ENCODE measurements around the gene DPP9. TPM values are rescaled to one million over a fixed set of nuclear protein-coding genes. Genes with fewer than 3 reads are reported as not detected.

The DPP9 gene
- total and polyA plus RNA-seq, 2 of the 13 experiments (the other 11 are each of a cell fraction or from before 2014, with no cell fraction given): 8.4 to 25.8 TPM

DNA sequence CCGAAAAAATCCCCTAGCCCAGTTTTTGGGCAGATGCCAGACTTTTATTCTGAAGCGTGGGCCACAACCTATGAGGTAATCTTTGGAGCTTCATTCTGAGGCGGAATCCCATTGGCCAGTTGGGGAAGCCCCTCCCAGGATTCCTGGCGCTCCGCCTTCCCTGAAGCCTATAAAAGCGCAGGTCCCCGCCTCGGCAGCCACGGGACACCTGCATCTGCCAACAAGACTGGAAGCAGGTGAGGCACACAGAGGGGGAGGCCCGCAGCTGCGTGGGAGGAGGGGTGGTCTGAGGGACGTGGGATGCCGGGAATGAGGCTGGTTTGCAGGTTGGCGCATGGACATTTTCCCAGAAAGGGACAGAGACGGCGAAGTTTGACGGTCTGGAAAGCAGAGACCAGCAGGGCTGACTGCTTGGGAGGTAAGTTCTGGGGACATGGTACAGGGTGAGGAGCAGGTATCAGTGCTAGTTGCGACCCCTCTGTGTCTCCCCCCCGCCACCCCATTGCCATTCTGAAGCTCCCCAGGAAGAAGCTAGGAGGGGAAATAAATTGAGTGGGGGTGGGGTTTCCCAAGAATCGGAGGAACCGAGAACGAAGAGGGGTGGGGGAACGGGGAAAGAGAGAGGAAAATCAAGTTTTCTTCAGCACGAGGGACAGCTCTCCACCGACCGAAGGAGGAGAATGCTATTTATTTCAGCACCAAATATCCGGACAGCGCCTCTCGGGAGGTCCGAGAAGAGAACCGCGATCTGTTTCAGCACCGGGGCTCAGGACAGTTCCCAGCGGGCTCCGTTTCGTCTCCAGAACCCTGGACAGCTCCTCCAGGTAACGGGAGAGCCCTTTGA, 45.5 kb upstream of the DPP9 start (continued):
- TF ChIP-seq, protein P1, sequence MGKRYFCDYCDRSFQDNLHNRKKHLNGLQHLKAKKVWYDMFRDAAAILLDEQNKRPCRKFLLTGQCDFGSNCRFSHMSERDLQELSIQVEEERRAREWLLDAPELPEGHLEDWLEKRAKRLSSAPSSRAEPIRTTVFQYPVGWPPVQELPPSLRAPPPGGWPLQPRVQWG (CRISPR knock-in tag; IDR thresholded peaks at IDR 0.05; ENCODE audit: borderline replicate concordance, low read depth): peak; percentile 100
- TF ChIP-seq PAX8 (CRISPR knock-in tag; IDR thresholded peaks at IDR 0.05; ENCODE audit: borderline replicate concordance) (peak; percentile 100), ZNF747 (CRISPR knock-in tag; IDR thresholded peaks at IDR 0.05; ENCODE audit: borderline replicate concordance) (peak; percentile 100), ZNF572 (CRISPR knock-in tag; IDR thresholded peaks at IDR 0.05) (peak; percentile 95; the same call in 1 of the 2 replicates), FOXK1 (CRISPR knock-in tag; IDR thresholded peaks at IDR 0.05; ENCODE audit: borderline replicate concordance, low read depth) (peak; percentile 100), ZNF670 (CRISPR knock-in tag; IDR thresholded peaks at IDR 0.05; ENCODE audit: borderline replicate concordance) (peak; percentile 100), ELF1 (CRISPR knock-in tag; IDR thresholded peaks at IDR 0.05) (peak; percentile 91), HDAC1 (CRISPR knock-in tag; IDR thresholded peaks at IDR 0.05) (peak; percentile 100)
- TF ChIP-seq, protein P2, sequence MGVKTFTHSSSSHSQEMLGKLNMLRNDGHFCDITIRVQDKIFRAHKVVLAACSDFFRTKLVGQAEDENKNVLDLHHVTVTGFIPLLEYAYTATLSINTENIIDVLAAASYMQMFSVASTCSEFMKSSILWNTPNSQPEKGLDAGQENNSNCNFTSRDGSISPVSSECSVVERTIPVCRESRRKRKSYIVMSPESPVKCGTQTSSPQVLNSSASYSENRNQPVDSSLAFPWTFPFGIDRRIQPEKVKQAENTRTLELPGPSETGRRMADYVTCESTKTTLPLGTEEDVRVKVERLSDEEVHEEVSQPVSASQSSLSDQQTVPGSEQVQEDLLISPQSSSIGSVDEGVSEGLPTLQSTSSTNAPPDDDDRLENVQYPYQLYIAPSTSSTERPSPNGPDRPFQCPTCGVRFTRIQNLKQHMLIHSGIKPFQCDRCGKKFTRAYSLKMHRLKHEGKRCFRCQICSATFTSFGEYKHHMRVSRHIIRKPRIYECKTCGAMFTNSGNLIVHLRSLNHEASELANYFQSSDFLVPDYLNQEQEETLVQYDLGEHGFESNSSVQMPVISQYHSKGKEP (CRISPR knock-in tag; IDR thresholded peaks at IDR 0.05): peak; percentile 100
- TF ChIP-seq, protein P3, sequence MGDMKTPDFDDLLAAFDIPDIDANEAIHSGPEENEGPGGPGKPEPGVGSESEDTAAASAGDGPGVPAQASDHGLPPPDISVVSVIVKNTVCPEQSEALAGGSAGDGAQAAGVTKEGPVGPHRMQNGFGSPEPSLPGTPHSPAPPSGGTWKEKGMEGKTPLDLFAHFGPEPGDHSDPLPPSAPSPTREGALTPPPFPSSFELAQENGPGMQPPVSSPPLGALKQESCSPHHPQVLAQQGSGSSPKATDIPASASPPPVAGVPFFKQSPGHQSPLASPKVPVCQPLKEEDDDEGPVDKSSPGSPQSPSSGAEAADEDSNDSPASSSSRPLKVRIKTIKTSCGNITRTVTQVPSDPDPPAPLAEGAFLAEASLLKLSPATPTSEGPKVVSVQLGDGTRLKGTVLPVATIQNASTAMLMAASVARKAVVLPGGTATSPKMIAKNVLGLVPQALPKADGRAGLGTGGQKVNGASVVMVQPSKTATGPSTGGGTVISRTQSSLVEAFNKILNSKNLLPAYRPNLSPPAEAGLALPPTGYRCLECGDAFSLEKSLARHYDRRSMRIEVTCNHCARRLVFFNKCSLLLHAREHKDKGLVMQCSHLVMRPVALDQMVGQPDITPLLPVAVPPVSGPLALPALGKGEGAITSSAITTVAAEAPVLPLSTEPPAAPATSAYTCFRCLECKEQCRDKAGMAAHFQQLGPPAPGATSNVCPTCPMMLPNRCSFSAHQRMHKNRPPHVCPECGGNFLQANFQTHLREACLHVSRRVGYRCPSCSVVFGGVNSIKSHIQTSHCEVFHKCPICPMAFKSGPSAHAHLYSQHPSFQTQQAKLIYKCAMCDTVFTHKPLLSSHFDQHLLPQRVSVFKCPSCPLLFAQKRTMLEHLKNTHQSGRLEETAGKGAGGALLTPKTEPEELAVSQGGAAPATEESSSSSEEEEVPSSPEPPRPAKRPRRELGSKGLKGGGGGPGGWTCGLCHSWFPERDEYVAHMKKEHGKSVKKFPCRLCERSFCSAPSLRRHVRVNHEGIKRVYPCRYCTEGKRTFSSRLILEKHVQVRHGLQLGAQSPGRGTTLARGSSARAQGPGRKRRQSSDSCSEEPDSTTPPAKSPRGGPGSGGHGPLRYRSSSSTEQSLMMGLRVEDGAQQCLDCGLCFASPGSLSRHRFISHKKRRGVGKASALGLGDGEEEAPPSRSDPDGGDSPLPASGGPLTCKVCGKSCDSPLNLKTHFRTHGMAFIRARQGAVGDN (CRISPR knock-in tag; IDR thresholded peaks at IDR 0.05): peak; percentile 83
- TF ChIP-seq, protein P4, sequence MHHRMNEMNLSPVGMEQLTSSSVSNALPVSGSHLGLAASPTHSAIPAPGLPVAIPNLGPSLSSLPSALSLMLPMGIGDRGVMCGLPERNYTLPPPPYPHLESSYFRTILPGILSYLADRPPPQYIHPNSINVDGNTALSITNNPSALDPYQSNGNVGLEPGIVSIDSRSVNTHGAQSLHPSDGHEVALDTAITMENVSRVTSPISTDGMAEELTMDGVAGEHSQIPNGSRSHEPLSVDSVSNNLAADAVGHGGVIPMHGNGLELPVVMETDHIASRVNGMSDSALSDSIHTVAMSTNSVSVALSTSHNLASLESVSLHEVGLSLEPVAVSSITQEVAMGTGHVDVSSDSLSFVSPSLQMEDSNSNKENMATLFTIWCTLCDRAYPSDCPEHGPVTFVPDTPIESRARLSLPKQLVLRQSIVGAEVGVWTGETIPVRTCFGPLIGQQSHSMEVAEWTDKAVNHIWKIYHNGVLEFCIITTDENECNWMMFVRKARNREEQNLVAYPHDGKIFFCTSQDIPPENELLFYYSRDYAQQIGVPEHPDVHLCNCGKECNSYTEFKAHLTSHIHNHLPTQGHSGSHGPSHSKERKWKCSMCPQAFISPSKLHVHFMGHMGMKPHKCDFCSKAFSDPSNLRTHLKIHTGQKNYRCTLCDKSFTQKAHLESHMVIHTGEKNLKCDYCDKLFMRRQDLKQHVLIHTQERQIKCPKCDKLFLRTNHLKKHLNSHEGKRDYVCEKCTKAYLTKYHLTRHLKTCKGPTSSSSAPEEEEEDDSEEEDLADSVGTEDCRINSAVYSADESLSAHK (CRISPR knock-in tag; IDR thresholded peaks at IDR 0.05; ENCODE audit: borderline replicate concordance): peak; percentile 99
- TF ChIP-seq, protein P5, sequence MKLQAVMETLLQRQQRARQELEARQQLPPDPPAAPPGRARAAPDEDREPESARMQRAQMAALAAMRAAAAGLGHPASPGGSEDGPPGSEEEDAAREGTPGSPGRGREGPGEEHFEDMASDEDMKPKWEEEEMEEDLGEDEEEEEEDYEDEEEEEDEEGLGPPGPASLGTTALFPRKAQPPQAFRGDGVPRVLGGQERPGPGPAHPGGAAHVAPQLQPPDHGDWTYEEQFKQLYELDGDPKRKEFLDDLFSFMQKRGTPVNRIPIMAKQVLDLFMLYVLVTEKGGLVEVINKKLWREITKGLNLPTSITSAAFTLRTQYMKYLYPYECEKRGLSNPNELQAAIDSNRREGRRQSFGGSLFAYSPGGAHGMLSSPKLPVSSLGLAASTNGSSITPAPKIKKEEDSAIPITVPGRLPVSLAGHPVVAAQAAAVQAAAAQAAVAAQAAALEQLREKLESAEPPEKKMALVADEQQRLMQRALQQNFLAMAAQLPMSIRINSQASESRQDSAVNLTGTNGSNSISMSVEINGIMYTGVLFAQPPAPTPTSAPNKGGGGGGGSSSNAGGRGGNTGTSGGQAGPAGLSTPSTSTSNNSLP (IDR thresholded peaks at IDR 0.05; ENCODE audit: low read depth, low read length): peak; percentile 65; the same call in 1 of the 2 replicates
